ENCODE data around the gene POLK.

DNA sequence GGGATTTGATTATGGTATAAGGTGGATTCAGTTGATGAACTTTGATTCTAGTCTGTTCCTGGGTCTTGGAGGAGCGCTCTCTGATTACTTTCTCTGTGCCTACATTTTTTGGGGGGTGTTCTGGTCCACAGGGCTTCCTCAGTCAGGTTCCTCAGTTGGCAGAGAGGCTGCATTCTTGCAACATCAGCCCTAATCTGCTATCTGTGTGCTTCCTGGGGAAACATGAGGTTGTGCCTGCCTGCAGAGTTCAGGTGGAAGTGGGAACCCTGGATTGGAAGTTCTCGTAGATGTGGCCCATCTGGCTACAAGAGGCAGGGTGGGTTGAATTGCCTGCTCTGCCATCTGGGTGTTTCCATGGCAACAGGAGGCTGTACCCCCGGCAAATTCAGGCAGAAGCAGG lies 24.5 kb downstream of the POLK start:
- TF ChIP-seq POLR2AphosphoS5 (IDR thresholded peaks at IDR 0.05; ENCODE audit: low read depth, low read length) (no peak), TAF1 (IDR thresholded peaks at IDR 0.05; ENCODE audit: borderline replicate concordance, low read depth, low read length) (no peak)

Measured in GM12892 (cell line).